Esophagus muscularis mucosa (tissue), 4 donors: ENCODE data around the gene PDZRN3.

Experiments used
- EP300 ChIP-seq: sonication (generic); formaldehyde crosslinking; IDR thresholded peaks from one replicate; pipeline ENCODE4 v1.6.1; 2017; ENCODE audit warnings: antibody characterized with exemption
- POLR2A ChIP-seq: fragments of 450-650 bp; IDR thresholded peaks from one replicate; pipeline ENCODE4 v1.6.1; 2017; ENCODE audit warnings: antibody characterized with exemption, moderate library complexity, mild to moderate bottlenecking, low read depth
- TF ChIP-seq, protein P1 (sequence below), 3 experiments: fragments of 200-600 bp in 2 of 3; fragments of 450-650 bp in 1 of 3; sonication (generic) in 2 of 3; IDR thresholded peaks; one replicate each; pipeline ENCODE4 v1.5.1; 2017 to 2019; ENCODE audit warnings: antibody characterized with exemption in 3 of 3, mild to moderate bottlenecking in 2 of 3, moderate library complexity in 1 of 3

DNA sequence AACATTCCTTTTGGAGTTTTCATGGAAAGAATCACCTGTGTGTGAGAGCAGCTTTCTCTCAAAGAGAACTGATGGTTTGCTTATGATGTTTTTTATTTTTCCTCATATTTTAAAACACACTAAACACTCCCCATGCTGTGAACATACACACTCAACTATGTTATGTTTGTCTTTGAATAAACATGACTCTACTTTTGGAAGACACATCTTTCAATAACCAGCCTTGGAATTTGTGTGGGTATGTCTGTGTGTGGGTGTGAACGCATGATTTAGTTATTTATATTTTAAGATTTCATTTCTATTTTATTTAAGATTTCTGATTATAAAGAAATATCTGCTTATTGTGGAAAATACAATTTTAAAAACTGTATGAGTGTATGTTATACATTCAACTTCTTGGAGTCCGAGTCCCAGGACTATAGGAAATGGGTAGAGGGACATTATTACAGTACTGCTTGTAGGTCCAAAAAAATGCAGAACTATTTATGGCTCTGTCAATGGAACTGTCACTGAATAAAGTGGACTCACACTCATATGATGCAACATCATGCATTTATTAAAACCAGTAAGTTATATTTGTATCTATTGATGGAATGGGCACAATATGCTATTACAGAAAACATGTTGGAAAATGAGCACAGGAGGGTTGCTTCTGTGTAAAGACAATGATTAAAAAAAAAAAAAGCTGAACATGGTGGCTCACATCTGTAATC lies 43.5 kb downstream of the PDZRN3 start:
- TF ChIP-seq, protein P1, sequence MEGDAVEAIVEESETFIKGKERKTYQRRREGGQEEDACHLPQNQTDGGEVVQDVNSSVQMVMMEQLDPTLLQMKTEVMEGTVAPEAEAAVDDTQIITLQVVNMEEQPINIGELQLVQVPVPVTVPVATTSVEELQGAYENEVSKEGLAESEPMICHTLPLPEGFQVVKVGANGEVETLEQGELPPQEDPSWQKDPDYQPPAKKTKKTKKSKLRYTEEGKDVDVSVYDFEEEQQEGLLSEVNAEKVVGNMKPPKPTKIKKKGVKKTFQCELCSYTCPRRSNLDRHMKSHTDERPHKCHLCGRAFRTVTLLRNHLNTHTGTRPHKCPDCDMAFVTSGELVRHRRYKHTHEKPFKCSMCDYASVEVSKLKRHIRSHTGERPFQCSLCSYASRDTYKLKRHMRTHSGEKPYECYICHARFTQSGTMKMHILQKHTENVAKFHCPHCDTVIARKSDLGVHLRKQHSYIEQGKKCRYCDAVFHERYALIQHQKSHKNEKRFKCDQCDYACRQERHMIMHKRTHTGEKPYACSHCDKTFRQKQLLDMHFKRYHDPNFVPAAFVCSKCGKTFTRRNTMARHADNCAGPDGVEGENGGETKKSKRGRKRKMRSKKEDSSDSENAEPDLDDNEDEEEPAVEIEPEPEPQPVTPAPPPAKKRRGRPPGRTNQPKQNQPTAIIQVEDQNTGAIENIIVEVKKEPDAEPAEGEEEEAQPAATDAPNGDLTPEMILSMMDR (IDR thresholded peaks at IDR 0.05), result no peak
- TF ChIP-seq POLR2A (no peak), EP300 (no peak)
